Suppressor macrophage treated with lipopolysaccharide for 1 hour (primary cell): ENCODE measurements around the gene COBLL1.

ENCODE experiments used
- DNase-seq, 3 donors: peaks; one replicate each; pipeline ENCODE4 v3.0.0-alpha.2; 2020 to 2022

Gene COBLL1

DNA sequence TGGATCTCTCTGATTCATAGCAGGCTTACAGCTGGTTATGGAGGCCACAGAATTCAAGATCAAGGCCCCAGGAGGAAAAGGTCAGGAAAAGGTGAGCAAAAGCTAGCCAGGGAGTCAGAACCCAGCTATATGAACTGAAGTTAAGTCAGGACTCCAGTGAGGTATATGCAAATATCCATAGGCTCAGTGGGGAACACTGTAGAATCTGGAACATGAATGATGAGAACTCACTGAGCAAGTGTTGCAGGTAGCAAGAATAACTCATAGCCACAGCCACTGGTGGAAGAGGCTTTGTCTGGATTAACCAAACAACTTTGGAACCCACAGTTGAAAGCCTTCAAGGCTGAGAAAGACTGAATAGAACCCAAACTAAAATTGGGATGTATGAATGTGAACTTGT lies 24.7 kb downstream of the COBLL1 start:
- no peak for DNase-seq

DNA sequence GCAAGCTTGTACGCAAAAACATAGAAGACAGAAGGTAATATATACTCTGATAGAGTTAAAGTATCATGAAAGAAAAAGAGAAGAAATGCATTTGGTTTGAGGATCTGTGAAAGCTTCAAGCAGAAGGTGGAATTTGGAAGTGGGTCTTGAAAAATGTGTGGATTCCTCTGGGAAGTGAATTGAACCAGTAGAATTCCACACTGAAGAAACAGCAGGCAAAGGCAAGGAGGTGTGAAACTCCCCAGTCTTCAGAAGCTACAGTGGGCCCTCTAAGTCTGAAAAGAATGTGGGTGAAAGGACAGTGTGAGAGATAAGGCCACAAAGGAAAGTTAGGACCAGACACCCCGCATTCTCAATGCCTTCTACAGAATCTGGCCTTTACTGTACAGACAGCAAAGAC lies 25.6 kb downstream of the COBLL1 start:
- no peak for DNase-seq

- no peak for DNase-seq
Observed at GRCh38 chr2:164815071-164815793, 26.4 kb downstream of the COBLL1 start.

DNA sequence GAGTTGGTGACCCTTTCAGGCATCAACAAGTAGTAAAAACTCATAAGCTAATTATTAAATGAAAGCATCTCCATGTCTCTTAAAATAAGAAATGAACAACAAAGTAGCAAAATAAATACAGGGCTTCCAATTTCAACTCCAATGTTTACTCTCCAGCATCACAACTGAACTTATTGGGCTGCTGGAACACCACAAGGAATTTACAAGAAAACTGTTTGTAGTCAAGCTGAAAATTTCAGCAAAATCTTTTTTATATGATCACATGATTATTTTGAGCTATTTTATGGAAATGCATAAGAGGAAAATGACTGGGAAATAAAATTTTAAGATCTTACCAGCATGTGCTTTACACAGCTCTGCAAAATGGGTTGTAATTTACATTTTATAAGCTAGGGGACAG lies 28.1 kb downstream of the COBLL1 start:
- no peak for DNase-seq

DNA sequence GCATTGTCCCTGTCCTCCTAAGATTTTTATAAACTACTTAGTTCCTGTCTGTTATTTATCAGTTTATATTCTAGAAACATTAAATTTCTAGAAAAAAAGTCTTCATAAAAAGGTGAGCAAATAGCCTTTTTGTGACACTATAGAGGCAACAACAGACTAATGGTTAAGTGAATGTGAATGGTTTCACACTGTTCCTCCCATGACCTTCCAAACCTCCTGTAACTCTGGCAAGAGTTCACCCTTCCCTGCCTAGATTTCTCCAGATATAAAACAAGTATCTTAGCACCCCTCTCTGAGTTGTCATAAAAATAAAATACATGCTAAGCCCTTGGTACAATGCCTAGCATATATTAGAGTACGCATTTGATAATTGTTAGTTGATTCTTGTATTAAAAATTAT lies 29.2 kb downstream of the COBLL1 start:
- DNase-seq: no peak

DNA sequence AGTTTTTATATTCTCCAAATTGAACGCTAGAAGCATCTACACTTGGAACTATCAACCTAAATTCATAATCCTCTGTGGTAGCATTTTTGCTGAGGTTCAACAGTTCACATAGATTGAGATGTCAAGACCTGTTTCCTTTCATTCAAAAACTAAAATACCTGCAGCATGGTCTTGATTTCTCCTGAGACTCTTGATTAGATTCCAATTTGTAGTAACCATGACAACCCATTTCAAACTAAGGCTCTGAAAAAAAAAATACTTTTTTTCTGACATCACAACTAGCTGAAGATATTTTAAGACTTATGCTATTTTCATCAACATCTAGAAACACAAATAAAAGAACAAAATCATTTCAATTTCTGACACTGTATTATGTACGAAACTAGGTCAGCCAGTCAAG lies 29.8 kb downstream of the COBLL1 start:
- no peak for DNase-seq

- DNase-seq: peak; percentile 9 to 57 (median 49)
Observed at GRCh38 chr2:164810843-164811242, 30.8 kb downstream of the COBLL1 start.

- DNase-seq: no peak
Observed at GRCh38 chr2:164808776-164809175, 32.8 kb downstream of the COBLL1 start.

DNA sequence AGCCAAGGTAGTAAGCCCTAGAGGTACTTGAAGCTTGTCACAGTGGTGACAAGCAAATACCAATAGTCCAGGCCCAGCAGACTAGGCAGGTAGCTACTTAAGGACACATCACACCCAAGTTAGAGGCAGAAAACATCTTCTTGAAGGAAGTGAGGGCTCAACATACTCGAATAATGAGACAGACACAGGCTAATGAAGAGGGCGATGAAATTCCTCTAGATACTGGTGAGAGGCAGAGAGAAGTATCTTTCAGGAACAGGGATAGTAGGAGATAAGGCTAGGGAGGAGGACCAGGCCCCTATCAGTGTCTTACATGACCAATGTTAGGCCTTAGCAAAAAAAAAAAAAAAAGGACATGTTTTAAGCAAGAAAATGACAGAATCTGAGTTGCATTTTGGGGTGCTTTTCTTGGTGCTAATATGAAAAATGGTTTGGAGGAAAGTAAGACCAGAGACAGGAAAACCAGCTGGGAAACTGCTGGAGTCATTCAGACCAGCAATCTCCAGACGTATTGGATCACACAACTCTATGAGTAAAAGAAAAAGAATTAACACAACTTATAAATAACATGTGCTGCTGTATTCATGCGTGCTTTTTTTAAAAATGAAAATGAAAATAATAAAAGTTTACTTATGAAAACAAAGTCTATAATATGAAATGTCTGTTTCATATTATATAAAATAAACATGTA lies 37.7 kb downstream of the COBLL1 start:
- no peak for DNase-seq

DNA sequence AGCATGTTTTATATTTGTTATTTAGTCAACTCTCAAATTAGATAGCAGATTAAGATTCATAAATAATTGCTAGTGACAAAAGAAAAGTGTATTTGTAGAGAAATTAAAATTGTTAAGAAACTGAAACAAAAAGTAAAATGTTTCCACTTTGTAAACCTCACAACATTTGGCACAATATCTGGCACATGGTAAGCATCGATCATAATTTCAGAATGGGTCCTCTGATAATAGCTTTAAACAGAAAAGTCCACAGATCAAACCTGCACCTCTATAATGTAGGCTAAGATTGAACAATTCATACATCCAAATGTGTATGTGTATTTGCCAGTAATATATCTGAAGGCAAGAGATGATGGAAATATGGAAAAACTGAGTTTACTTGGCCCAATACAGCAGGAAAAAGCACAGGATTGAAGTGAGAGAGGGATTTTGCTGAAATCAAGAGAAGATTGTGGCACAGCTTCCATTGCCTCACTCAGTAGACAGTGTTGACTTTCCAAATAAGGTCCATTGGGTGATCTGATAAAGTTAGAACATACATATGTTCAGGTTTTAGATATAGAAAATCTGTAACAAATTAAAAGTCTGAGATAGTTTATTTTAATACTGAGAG lies 39.4 kb downstream of the COBLL1 start:
- no peak for DNase-seq

GRCh38 chr2:164800572-164800971 lies 41.1 kb downstream of the COBLL1 start:
- no peak for DNase-seq

- no peak for DNase-seq
Observed at GRCh38 chr2:164797627-164798026, 44.0 kb downstream of the COBLL1 start.

- DNase-seq: no peak
Observed at GRCh38 chr2:164796999-164797398, 44.6 kb downstream of the COBLL1 start.

- no peak for DNase-seq
Observed at GRCh38 chr2:164794432-164795231, 47.0 kb downstream of the COBLL1 start.

DNA sequence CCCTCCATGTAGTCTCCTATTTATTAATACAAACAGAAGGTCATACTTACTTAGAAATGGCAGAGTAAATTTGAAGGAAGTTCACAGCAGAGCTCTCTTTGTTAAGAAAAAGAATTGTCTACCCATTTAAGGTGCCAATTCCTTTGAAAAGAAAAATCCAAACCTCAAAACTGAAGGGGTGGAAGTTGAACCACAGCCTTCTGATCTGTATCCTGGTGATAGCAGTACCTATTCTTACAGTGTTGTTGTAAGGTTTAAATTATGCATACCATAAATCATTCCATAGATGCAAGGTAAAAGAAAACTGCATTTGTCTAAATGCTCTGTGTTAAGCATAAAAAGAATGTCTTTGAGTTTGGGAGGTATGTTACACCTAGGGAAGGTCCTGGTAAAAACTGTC lies 47.6 kb downstream of the COBLL1 start:
- no peak for DNase-seq

DNA sequence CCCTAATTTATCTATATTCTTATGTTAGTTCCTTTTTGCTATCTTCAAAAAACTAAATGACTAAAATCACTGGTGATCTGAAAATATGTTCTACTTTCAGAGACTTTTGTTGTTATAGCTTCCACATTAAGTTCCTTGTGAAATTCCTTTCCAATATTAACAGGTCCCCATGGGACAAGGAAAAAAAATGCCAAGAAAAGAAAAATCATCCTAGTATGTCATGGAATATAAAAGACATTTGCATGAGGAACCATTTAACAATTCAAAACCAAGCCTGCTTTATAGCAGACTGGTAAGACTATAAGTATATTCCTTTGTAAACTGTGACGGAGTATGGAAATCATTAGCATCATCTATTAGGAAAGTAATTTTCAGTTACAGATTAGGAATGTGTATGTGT lies 48.1 kb downstream of the COBLL1 start:
- no peak for DNase-seq

DNA sequence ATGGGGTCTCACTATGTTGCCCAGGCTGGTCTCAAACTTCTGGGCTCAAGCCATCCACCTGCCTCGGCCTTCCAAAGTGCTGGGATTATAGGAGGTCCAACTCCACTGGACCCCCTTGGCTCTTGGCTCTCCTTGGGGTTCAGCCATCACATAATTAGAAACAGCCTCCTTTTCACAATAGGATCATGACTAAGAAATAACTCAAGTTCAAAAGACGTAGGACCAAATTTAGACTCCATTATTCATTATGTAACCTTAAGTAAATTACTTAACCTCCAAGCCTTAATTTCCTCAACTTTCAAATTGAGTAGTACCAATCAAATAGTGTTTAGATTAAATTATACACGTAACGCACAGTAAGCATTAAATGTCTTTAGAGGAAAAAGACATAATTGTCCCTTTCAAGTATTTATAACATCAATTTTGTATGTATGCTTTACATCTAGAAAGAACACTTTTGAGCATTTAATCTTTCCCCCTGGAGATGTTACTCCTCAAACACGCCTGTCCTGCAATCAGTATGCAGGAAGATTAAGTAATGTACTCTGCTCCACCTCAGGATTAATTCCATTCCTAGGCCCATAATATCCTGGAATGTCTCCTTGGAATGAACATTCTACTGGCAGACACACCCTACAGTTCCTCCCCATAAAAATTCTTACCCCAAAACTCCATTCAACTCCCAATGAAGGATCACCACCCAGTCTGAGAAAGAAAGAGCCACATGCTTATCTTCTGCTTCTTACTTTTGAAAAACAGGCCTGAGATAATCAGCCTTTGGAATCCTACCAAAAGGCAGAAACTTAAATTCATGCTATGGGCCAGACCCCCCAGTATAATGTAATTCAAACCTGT lies 49.1 kb downstream of the COBLL1 start:
- DNase-seq: no peak

DNA sequence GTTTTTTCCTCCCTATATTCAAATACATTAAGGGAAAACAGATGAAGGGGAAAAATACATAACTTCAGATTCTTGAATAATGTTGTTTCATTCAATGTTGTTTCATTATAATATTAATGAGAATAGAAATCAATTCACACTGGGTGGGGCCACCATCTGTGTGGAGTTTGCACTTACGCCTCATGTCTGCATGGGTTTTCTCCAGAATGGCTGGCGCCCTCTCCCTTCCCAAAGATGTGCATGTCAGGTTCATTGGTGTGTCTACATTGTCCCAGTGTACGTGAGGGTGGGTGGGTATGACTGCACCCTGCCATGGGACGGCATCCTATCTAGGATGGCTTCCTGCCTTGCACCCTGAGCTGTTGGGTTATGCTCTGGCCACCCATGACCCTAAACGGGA lies 51.7 kb downstream of the COBLL1 start:
- DNase-seq: no peak

DNA sequence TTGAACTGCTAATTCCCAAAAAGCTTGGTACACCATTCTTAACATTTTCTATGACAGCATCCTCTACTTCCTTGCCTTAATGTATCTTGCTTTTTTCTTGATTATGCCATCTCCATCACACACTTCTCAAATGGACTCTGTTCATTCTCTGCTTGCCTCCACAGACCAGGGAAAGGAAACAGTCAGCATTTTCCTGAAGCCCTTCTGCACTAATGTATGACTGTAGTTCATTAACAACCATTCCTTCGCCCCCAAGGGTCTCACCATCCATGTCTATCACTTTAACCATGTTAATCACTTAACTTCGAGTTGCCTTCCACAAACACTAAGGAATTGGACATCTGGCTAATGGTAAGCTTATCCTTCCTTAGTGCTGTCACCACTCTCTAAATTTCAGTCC lies 54.8 kb downstream of the COBLL1 start:
- DNase-seq: no peak

DNA sequence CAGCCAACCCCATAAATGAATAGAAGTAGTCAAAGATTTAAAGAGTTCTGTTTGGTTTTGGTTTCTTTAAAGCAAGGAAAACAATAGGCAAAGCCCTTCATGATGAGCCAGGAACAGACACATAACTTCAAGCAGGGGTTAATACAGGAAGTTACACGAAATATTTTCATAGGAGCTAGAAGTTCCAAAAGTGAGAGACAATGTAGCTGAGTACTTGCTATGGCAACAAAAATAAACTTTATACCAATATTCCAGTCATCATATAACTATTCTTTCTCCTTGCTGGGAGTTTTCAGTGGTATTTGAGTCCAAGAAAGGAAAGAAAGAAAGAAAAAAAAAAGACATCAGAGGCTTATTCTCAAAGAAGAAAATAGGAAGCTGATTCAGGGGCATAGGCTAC lies 56.2 kb downstream of the COBLL1 start:
- DNase-seq: no peak

GRCh38 chr2:164784376-164784775 lies 57.2 kb downstream of the COBLL1 start:
- no peak for DNase-seq

- DNase-seq: peak; percentile 11 to 62 (median 39)
Observed at GRCh38 chr2:164782323-164782722, 59.3 kb downstream of the COBLL1 start.
